NCI-H510A treated with DMSO at 0.1 percent for 48 hours (cell line): ENCODE data around the gene DUSP2.
"Not testable (repeated sequence)": the region's sequence is repeated elsewhere in the genome, so short reads cannot be mapped to it uniquely, and the experiment has no call there.

Source experiments
- DNase-seq: peaks from one replicate; lab custom pipeline; 2025; lab: John Stamatoyannopoulos, UW

The DUSP2 gene

GRCh38 chr2:96163415-96163767 is 18.2 kb upstream of the DUSP2 start:
- DNase-seq: no peak

GRCh38 chr2:96161898-96162297 is 16.7 kb upstream of the DUSP2 start:
- no peak for DNase-seq

GRCh38 chr2:96160366-96160765 is 15.1 kb upstream of the DUSP2 start:
- not testable (repeated sequence) for DNase-seq

GRCh38 chr2:96159084-96159830 is 14.0 kb upstream of the DUSP2 start:
- DNase-seq: no peak

- DNase-seq: no peak
These were observed 13.3 kb upstream of the DUSP2 start for GRCh38 chr2:96158554-96158940.

GRCh38 chr2:96157649-96158553 is 12.7 kb upstream of the DUSP2 start:
- no peak for DNase-seq

- no peak for DNase-seq
These were observed 11.8 kb upstream of the DUSP2 start for GRCh38 chr2:96156926-96157648.

GRCh38 chr2:96156011-96156820 is 11.0 kb upstream of the DUSP2 start:
- DNase-seq: no peak

- DNase-seq: no peak
These were observed 9.5 kb upstream of the DUSP2 start for GRCh38 chr2:96154506-96155380.

GRCh38 chr2:96153991-96154431 is 8.8 kb upstream of the DUSP2 start:
- DNase-seq: no peak

- DNase-seq: no peak
These were observed 8.1 kb upstream of the DUSP2 start for GRCh38 chr2:96153291-96153713.

GRCh38 chr2:96152304-96153161 is 7.3 kb upstream of the DUSP2 start:
- DNase-seq: no peak

GRCh38 chr2:96151595-96152303 is 6.5 kb upstream of the DUSP2 start:
- DNase-seq: no peak

- DNase-seq: no peak
These were observed 5.8 kb upstream of the DUSP2 start for GRCh38 chr2:96150791-96151594.

- DNase-seq: no peak
These were observed 4.9 kb upstream of the DUSP2 start for GRCh38 chr2:96150007-96150640.

- peak; percentile 60 for DNase-seq
These were observed 3.4 kb upstream of the DUSP2 start for GRCh38 chr2:96148410-96149217.
